Measurements from ENCODE around the gene RPS10.

DNA sequence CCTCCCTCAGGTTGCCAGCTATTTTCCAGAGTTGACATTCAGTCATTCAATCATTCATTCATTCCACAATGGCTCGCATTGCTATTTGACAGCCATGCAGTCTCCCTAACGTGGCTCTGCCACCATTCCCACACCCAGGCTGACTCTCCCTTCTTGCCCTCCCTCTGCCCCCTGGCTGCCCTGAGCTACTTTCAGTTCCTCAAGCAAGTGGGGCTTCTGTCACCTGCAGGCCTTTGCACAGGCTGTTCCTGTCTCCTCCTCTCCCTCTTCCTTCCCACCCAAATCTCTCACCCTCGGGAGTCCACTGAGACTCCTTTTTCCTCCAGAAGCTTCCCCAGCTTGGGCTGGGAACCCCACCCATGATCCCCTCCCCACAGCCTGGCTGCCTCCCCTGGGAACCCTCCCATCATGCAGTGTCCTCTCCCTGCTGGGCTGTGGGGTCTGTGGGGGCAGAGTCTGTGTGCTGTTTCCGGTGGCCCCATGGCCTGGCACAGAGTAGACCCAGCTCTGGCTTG is 42.6 kb upstream of the RPS10 start:
- TF ChIP-seq GATA2 (IDR thresholded peaks at IDR 0.05; ENCODE audit: low read depth, low read length) (no peak), GATA3 (IDR thresholded peaks at IDR 0.05; ENCODE audit: low read depth, low read length) (no peak)

All from SH-SY5Y (cell line).